ENCODE data around the gene PLA2G4F.

Gene PLA2G4F

DNA sequence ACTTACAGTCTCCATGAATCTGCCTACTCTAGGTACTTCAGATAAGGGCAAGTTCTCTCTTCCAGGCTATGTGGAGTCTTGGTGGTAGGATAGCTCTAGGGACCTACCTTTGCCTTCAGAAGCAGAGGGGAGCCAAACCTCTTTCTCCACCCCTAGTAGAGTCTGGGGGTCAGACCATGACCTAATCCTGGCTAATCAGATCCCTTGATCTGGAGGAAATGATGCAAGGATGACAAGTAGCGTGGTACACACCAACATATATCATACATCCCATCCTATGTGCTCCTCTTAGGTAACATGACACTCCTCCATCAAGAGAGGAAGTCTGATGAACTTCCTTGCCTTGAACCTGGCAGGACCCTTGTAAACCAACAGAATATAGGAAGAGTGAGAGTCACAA is 15.4 kb upstream of the PLA2G4F start:
- TF ChIP-seq, protein P1, sequence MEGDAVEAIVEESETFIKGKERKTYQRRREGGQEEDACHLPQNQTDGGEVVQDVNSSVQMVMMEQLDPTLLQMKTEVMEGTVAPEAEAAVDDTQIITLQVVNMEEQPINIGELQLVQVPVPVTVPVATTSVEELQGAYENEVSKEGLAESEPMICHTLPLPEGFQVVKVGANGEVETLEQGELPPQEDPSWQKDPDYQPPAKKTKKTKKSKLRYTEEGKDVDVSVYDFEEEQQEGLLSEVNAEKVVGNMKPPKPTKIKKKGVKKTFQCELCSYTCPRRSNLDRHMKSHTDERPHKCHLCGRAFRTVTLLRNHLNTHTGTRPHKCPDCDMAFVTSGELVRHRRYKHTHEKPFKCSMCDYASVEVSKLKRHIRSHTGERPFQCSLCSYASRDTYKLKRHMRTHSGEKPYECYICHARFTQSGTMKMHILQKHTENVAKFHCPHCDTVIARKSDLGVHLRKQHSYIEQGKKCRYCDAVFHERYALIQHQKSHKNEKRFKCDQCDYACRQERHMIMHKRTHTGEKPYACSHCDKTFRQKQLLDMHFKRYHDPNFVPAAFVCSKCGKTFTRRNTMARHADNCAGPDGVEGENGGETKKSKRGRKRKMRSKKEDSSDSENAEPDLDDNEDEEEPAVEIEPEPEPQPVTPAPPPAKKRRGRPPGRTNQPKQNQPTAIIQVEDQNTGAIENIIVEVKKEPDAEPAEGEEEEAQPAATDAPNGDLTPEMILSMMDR (conservative IDR thresholded peaks at IDR 0.05; ENCODE audit: low read depth): no peak
- ChIA-PET CTCF (no interaction called here), POLR2A (ENCODE audit: low non-redundant PET) (no interaction called here)
- DNase-seq (ENCODE audit: low spot score): no peak
- H3K27ac ChIP-seq: no peak overlapping the region

DNA sequence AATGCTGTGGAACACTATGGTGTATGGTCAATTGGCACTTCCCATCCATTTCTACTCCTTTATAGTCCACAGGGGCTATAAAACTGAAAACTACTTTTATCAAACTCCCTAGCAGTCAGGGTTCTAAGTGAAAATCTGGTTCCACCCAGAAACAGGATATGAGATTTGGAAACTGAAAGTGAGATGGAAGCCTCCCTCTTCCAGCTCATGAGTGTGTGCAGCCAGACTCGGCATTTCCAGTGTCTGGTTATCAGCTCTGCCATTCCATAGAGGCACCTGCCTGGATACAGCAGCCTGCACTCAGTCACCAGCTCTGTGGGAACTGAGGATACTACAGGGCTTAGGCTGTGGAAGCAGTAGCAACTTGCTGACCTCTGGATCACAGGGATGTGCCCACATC is 14.7 kb upstream of the PLA2G4F start:
- H3K27ac ChIP-seq: no peak overlapping the region
- TF ChIP-seq, protein P1 (conservative IDR thresholded peaks at IDR 0.05; ENCODE audit: low read depth): no peak
- POLR2A ChIA-PET (ENCODE audit: low non-redundant PET): no interaction called here
- CTCF ChIA-PET: no interaction called here
- DNase-seq (ENCODE audit: low spot score): no peak

DNA sequence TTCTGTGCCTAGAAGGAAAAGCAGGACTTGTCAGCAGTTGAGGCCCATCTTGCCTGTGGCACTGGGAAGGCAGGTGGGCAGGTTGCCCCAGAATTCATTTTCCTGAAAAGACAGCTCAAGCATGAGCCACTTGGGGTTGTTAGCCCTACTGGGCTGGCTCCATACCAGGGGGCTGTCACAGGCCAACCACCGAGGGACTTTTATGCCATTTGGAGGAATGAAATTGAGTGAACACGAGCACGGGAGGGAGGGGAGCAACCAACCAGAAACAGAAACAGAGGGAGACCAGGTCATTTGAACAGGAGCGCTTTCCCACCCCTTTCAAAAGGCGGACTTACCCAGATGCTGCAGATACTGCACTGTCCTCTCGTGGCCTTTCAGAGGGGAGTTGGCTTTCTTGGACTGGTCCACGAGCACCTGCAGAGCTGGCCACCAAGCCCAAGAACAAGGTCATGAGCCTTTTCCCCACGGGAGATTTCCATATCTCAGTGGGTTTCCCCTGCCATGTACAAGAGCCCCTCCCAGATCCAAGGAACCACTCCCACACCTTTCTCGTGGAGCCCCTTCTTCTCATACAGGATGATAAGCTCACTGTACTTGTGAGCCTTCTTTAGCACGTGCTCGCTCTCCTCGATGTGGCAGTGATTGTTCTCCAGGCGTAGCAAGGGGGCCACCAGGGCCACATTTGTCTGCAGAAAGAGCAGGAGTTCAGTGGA is 9.9 kb upstream of the PLA2G4F start:
- ChIA-PET CTCF (no interaction called here), POLR2A (ENCODE audit: low non-redundant PET) (no interaction called here)
- no peak for DNase-seq (ENCODE audit: low spot score)
- TF ChIP-seq, protein P1 (conservative IDR thresholded peaks at IDR 0.05; ENCODE audit: low read depth): no peak
- H3K27ac ChIP-seq: no peak overlapping the region

DNA sequence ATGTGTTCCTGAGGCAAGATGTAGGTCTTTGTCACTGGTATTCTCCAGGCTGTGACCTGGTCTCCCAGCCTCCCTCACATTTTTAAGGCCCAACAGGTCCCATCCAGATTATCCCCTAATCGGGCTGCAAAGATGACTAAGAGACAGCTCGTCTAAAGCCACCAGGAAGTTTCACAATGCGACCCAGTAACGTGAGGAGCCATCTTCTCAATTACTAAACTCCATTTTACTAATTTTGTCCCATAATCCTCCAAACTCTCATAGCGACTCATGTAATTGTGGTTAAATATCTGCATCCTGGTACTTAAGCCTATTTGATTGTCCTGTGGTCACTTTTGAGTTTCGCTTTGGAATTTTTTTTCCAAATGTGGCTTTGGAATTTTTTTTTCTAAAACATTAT is 8.7 kb upstream of the PLA2G4F start:
- peak overlapping the region; percentile 33; the same call in 1 of the 2 replicates for H3K27ac ChIP-seq
- CTCF ChIA-PET: interaction anchor here (0.7 kb wide), 1 partner anchor 110 kb away, joined by 5 read pairs; no protein-coding TSS in a partner anchor
- TF ChIP-seq, protein P1 (conservative IDR thresholded peaks at IDR 0.05; ENCODE audit: low read depth): no peak
- DNase-seq (ENCODE audit: low spot score): no peak
- POLR2A ChIA-PET (ENCODE audit: low non-redundant PET): no interaction called here

DNA sequence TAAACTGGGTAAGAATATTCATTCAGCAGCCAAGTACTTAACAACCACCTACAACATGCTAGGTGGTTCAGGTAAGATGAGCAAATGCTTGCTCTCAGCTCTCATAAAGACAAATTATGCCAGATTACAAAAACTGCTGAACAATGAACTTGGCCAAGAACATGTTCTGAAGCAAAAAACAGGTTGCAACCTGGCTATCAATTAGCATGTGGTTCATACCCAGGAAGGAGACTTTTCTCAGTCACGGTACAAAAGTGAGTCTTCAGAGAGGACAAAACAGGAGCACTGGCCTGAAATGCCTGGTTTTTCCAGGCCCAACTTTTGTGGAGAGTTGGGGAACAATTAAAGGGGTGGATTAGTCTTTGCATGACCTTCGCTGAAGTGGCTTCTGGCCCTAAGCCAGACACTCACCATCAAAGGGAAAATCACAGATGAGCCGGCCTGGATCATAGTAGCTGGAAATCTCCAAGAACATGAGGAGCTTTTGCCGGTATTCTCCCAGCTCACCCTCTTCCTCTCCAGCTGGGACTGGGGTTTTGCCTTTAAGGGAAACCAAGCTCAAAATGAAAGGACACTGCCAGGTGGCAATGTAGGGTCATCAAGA is 7.6 kb upstream of the PLA2G4F start:
- TF ChIP-seq, protein P1 (conservative IDR thresholded peaks at IDR 0.05; ENCODE audit: low read depth): no peak
- POLR2A ChIA-PET (ENCODE audit: low non-redundant PET): no interaction called here
- CTCF ChIA-PET: interaction anchor here (1.1 kb wide), 1 partner anchor 11 kb away, joined by 3 read pairs; no protein-coding TSS in a partner anchor
- DNase-seq (ENCODE audit: low spot score): no peak
- H3K27ac ChIP-seq: peak overlapping the region; percentile 33

DNA sequence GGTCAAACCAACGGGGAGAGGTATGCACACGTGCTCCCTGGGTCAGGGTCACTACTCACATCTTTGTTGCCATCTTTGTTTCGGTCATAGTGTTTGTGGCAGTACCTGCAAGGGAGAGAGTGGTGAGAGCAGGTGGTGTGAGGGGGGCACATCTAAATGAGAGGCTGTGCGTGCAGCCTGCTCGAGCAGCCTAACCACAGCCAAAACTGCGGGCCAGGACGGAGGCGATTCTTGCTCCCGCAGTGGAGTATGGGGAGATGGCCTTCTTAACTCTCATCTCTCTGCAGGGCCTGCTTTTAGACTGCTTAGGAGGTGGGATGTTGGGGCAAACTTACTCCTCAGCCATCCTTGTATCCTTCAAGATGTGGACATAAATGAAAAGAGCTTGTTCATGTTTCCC is 6.9 kb upstream of the PLA2G4F start:
- ChIA-PET POLR2A (ENCODE audit: low non-redundant PET) (no interaction called here), CTCF (interaction anchor here (1.1 kb wide), 1 partner anchor 12 kb away, joined by 3 read pairs; no protein-coding TSS in a partner anchor)
- DNase-seq (ENCODE audit: low spot score): no peak
- TF ChIP-seq, protein P1 (conservative IDR thresholded peaks at IDR 0.05; ENCODE audit: low read depth): no peak
- no peak overlapping the region for H3K27ac ChIP-seq

Measured in RWPE1 (cell line).